HG02938 (cell line): ENCODE data around the gene PSMB9.

Experiments
- ATAC-seq: cut with Tn5 transposase; IDR thresholded peaks from one replicate; pipeline ENCODE4 v1.9.1; 2021; ENCODE audit warnings: mild to moderate bottlenecking, moderate library complexity; ENCODE audit not compliant: unreplicated experiment

Gene PSMB9

GRCh38 chr6:32903952-32904351 is 50.0 kb downstream of the PSMB9 start:
- no peak for ATAC-seq

DNA sequence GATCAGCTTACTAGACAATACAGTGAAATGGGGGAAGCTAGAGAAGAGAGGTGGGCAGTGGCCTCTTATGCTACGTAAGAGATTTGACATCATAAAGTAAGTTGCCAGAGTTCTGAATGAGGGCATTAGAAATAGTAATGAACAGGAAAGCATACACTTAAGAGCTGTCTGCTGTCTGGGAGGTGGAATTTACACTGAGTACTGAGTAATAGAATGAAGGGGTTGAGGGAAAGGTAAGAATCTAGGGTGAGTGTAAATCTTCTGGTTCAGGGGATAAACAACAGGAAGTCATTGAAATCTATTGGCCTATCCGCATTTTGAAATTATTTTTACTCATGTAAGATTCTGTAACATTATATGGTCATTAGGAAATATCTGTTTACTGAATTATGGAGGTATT is 51.1 kb downstream of the PSMB9 start:
- no peak for ATAC-seq

- no peak for ATAC-seq
Observed at GRCh38 chr6:32906539-32906938, 52.5 kb downstream of the PSMB9 start.

DNA sequence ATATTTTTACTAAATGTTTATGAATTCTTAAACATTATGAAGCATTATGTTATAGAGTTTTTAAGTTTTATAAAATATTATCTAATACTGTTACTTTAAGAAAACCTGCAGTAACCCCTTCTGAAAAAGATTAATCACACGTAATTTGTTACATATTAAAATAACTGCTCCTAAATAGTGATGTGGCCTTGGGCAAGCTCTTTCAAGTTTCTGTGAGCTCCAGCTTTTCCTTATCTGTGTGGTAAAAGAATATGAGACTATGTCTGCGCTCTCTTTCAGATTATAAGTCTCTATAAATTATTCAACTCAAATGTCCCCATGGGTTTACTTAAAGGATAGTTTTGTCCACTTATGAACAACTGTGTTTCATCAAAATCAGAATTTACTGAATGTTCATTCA is 54.9 kb downstream of the PSMB9 start:
- no peak for ATAC-seq
